ENCODE results near the gene CHTOP.

The CHTOP gene

DNA sequence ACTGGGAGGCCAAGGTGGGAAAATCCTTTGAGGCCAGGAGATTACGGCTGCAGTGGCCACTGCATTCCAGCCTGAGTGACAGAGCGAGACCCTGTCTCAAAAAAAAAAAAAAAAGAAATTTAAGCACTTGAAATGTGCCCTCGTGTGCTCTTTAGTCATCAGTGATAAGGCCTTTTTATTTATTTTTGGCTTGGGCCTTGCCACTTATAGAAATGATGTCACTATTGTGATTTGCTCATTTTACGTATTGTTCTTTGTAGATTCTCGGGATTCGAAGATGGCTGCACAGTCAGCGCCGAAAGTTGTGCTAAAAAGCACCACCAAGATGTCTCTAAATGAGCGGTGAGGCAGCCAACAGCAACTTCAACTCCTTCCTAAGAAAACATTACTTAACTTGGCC lies 2.4 kb downstream of the CHTOP start (continued):
- TF ChIP-seq, protein P1, sequence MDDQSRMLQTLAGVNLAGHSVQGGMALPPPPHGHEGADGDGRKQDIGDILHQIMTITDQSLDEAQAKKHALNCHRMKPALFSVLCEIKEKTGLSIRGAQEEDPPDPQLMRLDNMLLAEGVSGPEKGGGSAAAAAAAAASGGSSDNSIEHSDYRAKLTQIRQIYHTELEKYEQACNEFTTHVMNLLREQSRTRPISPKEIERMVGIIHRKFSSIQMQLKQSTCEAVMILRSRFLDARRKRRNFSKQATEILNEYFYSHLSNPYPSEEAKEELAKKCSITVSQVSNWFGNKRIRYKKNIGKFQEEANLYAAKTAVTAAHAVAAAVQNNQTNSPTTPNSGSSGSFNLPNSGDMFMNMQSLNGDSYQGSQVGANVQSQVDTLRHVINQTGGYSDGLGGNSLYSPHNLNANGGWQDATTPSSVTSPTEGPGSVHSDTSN (CRISPR knock-in tag; IDR thresholded peaks at IDR 0.05): no peak
- TF ChIP-seq, protein P2, sequence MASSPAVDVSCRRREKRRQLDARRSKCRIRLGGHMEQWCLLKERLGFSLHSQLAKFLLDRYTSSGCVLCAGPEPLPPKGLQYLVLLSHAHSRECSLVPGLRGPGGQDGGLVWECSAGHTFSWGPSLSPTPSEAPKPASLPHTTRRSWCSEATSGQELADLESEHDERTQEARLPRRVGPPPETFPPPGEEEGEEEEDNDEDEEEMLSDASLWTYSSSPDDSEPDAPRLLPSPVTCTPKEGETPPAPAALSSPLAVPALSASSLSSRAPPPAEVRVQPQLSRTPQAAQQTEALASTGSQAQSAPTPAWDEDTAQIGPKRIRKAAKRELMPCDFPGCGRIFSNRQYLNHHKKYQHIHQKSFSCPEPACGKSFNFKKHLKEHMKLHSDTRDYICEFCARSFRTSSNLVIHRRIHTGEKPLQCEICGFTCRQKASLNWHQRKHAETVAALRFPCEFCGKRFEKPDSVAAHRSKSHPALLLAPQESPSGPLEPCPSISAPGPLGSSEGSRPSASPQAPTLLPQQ (tag by site-specific recombination; IDR thresholded peaks at IDR 0.05): 0 out of 2 replicates have a peak, but pooled peaks have one; percentile 24
- TF ChIP-seq ZNF629 (tag by site-specific recombination; IDR thresholded peaks at IDR 0.05): peak; percentile 60
- TF ChIP-seq HOXA7 (CRISPR knock-in tag; IDR thresholded peaks at IDR 0.05; ENCODE audit: borderline replicate concordance): no peak

DNA sequence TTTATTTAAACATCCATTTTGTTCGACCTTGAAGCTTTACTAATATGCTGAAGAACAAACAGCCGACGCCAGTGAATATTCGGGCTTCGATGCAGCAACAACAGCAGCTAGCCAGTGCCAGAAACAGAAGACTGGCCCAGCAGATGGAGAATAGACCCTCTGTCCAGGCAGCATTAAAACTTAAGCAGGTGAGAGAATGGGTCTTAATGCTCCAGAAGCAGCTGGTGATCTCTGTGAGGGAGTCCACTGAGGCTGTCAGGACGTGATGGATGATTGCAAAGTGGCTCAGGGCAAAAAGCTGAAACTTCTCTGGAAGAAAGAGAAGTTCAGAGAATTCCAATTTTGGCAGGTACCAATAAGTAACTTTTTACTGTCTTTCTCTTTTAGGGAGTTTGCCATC lies 4.4 kb downstream of the CHTOP start:
- Histone ChIP-seq H3K9me3 (ENCODE audit: control insufficient read depth, insufficient read depth, low read depth, low read length) (no peaks in the 10 kb centered on the region), H3K27ac (ENCODE audit: extremely low read depth, low read depth, low read length) (no peak overlapping the region), H3K36me3 (ENCODE audit: control insufficient read depth in 2 of 2, insufficient read depth in 1 of 2, low read length in 2 of 2) (peaks cover 61 to 79% of the 10 kb centered on the region in 2 experiments), H3K4me1 (ENCODE audit: control insufficient read depth, insufficient read depth, low read length) (no peaks in the 10 kb centered on the region), H3K4me3 (ENCODE audit: low read depth, low read length) (no peak overlapping the region)
- CTCF ChIA-PET: interaction anchor here (0.6 to 2.0 kb wide), 4 partner anchors 8 to 127 kb away, joined by 3 to 9 read pairs (median 5); partner anchors contain the start of gene S100A13
- POLR2A ChIA-PET: interaction anchor here (1.1 to 1.2 kb wide), 3 partner anchors 10 to 325 kb away, joined by 3 to 7 read pairs (median 4); partner anchors contain the start of gene SLC39A1
- TF ChIP-seq, protein P3, sequence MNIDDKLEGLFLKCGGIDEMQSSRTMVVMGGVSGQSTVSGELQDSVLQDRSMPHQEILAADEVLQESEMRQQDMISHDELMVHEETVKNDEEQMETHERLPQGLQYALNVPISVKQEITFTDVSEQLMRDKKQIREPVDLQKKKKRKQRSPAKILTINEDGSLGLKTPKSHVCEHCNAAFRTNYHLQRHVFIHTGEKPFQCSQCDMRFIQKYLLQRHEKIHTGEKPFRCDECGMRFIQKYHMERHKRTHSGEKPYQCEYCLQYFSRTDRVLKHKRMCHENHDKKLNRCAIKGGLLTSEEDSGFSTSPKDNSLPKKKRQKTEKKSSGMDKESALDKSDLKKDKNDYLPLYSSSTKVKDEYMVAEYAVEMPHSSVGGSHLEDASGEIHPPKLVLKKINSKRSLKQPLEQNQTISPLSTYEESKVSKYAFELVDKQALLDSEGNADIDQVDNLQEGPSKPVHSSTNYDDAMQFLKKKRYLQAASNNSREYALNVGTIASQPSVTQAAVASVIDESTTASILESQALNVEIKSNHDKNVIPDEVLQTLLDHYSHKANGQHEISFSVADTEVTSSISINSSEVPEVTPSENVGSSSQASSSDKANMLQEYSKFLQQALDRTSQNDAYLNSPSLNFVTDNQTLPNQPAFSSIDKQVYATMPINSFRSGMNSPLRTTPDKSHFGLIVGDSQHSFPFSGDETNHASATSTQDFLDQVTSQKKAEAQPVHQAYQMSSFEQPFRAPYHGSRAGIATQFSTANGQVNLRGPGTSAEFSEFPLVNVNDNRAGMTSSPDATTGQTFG (tag by site-specific recombination; IDR thresholded peaks at IDR 0.05; ENCODE audit: borderline replicate concordance): no peak
- no peak for TF ChIP-seq ZNF600 (tag by site-specific recombination; IDR thresholded peaks at IDR 0.05)
- TF ChIP-seq, protein P4, sequence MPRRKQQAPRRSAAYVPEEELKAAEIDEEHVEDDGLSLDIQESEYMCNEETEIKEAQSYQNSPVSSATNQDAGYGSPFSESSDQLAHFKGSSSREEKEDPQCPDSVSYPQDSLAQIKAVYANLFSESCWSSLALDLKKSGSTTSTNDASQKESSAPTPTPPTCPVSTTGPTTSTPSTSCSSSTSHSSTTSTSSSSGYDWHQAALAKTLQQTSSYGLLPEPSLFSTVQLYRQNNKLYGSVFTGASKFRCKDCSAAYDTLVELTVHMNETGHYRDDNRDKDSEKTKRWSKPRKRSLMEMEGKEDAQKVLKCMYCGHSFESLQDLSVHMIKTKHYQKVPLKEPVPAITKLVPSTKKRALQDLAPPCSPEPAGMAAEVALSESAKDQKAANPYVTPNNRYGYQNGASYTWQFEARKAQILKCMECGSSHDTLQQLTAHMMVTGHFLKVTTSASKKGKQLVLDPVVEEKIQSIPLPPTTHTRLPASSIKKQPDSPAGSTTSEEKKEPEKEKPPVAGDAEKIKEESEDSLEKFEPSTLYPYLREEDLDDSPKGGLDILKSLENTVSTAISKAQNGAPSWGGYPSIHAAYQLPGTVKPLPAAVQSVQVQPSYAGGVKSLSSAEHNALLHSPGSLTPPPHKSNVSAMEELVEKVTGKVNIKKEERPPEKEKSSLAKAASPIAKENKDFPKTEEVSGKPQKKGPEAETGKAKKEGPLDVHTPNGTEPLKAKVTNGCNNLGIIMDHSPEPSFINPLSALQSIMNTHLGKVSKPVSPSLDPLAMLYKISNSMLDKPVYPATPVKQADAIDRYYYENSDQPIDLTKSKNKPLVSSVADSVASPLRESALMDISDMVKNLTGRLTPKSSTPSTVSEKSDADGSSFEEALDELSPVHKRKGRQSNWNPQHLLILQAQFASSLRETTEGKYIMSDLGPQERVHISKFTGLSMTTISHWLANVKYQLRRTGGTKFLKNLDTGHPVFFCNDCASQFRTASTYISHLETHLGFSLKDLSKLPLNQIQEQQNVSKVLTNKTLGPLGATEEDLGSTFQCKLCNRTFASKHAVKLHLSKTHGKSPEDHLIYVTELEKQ (tag by site-specific recombination; IDR thresholded peaks at IDR 0.05; ENCODE audit: borderline replicate concordance): no peak
- TF ChIP-seq KLF7 (tag by site-specific recombination; IDR thresholded peaks at IDR 0.05; ENCODE audit: borderline replicate concordance): no peak
- TF ChIP-seq ZNF311 (tag by site-specific recombination; IDR thresholded peaks at IDR 0.05; ENCODE audit: borderline replicate concordance): no peak
- TF ChIP-seq ZNF660 (tag by site-specific recombination; IDR thresholded peaks at IDR 0.05): no peak
- TF ChIP-seq, protein P5, sequence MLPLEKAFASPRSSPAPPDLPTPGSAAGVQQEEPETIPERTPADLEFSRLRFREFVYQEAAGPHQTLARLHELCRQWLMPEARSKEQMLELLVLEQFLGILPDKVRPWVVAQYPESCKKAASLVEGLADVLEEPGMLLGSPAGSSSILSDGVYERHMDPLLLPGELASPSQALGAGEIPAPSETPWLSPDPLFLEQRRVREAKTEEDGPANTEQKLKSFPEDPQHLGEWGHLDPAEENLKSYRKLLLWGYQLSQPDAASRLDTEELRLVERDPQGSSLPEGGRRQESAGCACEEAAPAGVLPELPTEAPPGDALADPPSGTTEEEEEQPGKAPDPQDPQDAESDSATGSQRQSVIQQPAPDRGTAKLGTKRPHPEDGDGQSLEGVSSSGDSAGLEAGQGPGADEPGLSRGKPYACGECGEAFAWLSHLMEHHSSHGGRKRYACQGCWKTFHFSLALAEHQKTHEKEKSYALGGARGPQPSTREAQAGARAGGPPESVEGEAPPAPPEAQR (tag by site-specific recombination; IDR thresholded peaks at IDR 0.05): no peak
- TF ChIP-seq, protein P6, sequence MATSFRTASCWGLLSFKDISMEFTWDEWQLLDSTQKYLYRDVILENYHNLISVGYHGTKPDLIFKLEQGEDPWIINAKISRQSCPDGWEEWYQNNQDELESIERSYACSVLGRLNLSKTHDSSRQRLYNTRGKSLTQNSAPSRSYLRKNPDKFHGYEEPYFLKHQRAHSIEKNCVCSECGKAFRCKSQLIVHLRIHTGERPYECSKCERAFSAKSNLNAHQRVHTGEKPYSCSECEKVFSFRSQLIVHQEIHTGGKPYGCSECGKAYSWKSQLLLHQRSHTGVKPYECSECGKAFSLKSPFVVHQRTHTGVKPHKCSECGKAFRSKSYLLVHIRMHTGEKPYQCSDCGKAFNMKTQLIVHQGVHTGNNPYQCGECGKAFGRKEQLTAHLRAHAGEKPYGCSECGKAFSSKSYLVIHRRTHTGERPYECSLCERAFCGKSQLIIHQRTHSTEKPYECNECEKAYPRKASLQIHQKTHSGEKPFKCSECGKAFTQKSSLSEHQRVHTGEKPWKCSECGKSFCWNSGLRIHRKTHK (tag by site-specific recombination; IDR thresholded peaks at IDR 0.05): no peak
- TF ChIP-seq ZNF747 (tag by site-specific recombination; IDR thresholded peaks at IDR 0.05): no peak
- no peak for TF ChIP-seq ZNF560 (tag by site-specific recombination; IDR thresholded peaks at IDR 0.05; ENCODE audit: borderline replicate concordance)
- no peak for TF ChIP-seq ZNF157 (tag by site-specific recombination; IDR thresholded peaks at IDR 0.05)
- TF ChIP-seq ZNF558 (tag by site-specific recombination; IDR thresholded peaks at IDR 0.05): no peak
- TF ChIP-seq ZNF138 (tag by site-specific recombination; IDR thresholded peaks at IDR 0.05; ENCODE audit: borderline replicate concordance): no peak
- TF ChIP-seq ZBTB17 (tag by site-specific recombination; IDR thresholded peaks at IDR 0.05): no peak
- TF ChIP-seq KLF9 (tag by site-specific recombination; IDR thresholded peaks at IDR 0.05; ENCODE audit: low read depth): no peak
- no peak for TF ChIP-seq GLI2 (tag by site-specific recombination; IDR thresholded peaks at IDR 0.05; ENCODE audit: borderline replicate concordance, low read depth)
